ENCODE data around the gene NRXN3.

DNA sequence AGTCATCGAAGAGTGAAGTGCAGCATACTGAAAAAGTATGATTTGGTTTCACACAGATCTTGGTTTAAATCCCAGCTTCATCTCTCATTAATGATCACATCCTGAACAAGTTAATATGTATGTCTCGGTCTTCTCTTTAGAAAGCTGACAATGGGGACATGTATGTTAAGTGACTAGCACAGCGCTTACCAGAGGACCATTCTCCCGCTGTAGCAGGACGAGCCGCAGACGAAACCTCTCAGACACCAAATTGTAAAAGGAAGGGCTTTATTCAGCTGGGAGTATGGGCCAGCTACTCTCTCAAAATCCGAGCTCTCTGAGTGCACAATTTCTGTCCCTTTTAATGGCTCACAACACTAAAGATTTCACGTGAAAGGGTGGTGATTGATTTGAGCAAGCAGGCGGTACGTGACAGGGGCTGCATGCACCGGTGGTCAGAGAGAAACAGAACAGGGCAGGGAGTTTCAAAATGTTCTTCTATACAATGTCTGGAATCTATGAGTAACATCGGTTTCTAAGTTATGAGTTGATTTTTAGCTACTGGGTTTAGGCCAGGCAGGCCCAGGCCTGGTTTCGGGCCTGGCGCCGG lies 1358.7 kb downstream of the NRXN3 start:
- TF ChIP-seq ZBTB7A (CRISPR knock-in tag; IDR thresholded peaks at IDR 0.05): no peak
- no peak for TF ChIP-seq ZNF34 (CRISPR knock-in tag; IDR thresholded peaks at IDR 0.05; ENCODE audit: borderline replicate concordance)
- TF ChIP-seq, protein P1, sequence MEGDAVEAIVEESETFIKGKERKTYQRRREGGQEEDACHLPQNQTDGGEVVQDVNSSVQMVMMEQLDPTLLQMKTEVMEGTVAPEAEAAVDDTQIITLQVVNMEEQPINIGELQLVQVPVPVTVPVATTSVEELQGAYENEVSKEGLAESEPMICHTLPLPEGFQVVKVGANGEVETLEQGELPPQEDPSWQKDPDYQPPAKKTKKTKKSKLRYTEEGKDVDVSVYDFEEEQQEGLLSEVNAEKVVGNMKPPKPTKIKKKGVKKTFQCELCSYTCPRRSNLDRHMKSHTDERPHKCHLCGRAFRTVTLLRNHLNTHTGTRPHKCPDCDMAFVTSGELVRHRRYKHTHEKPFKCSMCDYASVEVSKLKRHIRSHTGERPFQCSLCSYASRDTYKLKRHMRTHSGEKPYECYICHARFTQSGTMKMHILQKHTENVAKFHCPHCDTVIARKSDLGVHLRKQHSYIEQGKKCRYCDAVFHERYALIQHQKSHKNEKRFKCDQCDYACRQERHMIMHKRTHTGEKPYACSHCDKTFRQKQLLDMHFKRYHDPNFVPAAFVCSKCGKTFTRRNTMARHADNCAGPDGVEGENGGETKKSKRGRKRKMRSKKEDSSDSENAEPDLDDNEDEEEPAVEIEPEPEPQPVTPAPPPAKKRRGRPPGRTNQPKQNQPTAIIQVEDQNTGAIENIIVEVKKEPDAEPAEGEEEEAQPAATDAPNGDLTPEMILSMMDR (CRISPR knock-in tag; IDR thresholded peaks at IDR 0.05): no peak
- TF ChIP-seq, protein P2, sequence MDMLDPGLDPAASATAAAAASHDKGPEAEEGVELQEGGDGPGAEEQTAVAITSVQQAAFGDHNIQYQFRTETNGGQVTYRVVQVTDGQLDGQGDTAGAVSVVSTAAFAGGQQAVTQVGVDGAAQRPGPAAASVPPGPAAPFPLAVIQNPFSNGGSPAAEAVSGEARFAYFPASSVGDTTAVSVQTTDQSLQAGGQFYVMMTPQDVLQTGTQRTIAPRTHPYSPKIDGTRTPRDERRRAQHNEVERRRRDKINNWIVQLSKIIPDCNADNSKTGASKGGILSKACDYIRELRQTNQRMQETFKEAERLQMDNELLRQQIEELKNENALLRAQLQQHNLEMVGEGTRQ (IDR thresholded peaks at IDR 0.05; ENCODE audit: low read depth, low read length): no peak
- TF ChIP-seq, protein P2 (CRISPR knock-in tag; IDR thresholded peaks at IDR 0.05; ENCODE audit: borderline replicate concordance): no peak
- TF ChIP-seq, protein P3, sequence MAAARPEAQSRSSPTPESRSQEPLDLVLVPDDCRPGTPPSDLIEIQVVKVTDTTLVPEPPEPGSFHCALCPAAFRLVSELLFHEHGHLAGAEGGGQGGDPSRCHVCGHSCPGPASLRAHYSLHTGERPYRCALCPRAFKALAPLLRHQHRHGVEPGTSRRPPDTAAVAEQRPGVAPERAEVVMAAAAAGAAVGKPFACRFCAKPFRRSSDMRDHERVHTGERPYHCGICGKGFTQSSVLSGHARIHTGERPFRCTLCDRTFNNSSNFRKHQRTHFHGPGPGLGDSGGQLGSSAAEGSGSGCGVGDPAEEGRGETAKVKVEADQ (CRISPR knock-in tag; IDR thresholded peaks at IDR 0.05; ENCODE audit: borderline replicate concordance): no peak
- TF ChIP-seq, protein P4, sequence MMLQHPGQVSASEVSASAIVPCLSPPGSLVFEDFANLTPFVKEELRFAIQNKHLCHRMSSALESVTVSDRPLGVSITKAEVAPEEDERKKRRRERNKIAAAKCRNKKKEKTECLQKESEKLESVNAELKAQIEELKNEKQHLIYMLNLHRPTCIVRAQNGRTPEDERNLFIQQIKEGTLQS (CRISPR knock-in tag; IDR thresholded peaks at IDR 0.05): no peak

Data from HepG2 (cell line).